ENCODE measurements around the gene PRKCA. TPM values are rescaled to one million over a fixed set of nuclear protein-coding genes. Genes with fewer than 3 reads are reported as not detected.

Gene PRKCA
- total RNA-seq, 2 donors from 2014 or later, result 8.3 to 26.5 TPM

DNA sequence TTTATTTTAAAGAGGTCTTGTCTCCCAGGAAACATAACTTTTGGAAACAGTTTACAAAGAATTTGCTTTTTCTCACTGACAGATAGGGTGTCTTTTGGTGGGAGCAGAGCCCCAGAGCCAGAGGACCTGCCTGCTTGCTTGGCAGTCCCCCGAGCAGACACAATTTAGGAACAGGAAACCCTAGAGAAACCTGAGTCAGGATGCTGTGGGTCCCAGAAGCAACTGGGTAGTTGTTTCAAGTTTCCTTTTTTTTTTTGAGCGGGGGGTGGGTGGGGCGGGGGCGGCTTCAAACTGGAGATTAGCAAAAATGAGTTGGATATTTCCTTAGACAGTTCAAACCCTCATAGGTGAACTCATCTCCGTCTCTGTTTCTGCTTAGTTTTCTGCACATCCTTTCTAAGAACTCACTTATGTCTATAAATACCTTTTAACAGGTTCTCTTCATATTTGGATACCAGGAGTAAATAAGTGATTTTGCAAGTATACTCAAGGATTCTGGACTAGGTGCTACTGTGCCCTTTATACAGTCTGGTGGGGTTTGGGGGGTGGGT is 135.1 kb downstream of the PRKCA start:
- Histone ChIP-seq H3K27me3 (replicated peaks; ENCODE audit: insufficient read depth) (no peaks in the 10 kb centered on the region), H3K27ac (no peak overlapping the region), H3K36me3 (no peaks in the 10 kb centered on the region), H3K4me3 (no peak overlapping the region), H3K9me3 (no peaks in the 10 kb centered on the region), H3K4me1 (replicated peaks) (no peaks in the 10 kb centered on the region)
- intact Hi-C loops (cut with DNase I), result no loop called here
- WGBS, result 63% methylated on average over 5 of the region's 5 CpGs
- no peak for TF ChIP-seq POLR2A (IDR thresholded peaks at IDR 0.05)
- no peak for TF ChIP-seq POLR2AphosphoS5 (IDR thresholded peaks at IDR 0.05)
- TF ChIP-seq, protein P1, sequence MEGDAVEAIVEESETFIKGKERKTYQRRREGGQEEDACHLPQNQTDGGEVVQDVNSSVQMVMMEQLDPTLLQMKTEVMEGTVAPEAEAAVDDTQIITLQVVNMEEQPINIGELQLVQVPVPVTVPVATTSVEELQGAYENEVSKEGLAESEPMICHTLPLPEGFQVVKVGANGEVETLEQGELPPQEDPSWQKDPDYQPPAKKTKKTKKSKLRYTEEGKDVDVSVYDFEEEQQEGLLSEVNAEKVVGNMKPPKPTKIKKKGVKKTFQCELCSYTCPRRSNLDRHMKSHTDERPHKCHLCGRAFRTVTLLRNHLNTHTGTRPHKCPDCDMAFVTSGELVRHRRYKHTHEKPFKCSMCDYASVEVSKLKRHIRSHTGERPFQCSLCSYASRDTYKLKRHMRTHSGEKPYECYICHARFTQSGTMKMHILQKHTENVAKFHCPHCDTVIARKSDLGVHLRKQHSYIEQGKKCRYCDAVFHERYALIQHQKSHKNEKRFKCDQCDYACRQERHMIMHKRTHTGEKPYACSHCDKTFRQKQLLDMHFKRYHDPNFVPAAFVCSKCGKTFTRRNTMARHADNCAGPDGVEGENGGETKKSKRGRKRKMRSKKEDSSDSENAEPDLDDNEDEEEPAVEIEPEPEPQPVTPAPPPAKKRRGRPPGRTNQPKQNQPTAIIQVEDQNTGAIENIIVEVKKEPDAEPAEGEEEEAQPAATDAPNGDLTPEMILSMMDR (IDR thresholded peaks at IDR 0.05), result no peak
- no peak for DNase-seq (ENCODE audit: low spot score)

DNA sequence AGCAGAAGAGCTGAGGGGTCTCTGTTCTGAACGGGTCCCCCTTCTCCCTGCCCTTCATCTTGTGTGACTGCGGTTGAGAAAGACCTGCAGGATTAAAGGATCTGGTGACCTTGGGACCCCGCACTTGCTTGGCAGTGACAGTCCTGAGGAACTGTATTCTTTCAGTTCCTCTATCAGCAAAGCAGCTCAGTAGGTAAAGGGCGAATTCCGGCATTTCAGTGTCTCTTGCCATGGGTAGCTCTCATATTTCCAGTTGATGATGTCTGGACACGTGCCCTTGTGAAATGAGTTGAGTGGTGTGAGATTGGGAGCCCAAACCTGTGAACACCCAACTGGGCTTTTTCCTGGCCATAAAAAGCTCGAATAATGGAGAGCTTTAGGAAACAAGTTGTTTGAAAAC is 135.7 kb downstream of the PRKCA start:
- WGBS, result 77% methylated on average over 7 of the region's 7 CpGs
- Histone ChIP-seq H3K27ac (no peak overlapping the region), H3K27me3 (replicated peaks; ENCODE audit: insufficient read depth) (no peaks in the 10 kb centered on the region), H3K4me1 (replicated peaks) (no peaks in the 10 kb centered on the region), H3K9me3 (no peaks in the 10 kb centered on the region), H3K36me3 (no peaks in the 10 kb centered on the region), H3K4me3 (no peak overlapping the region)
- TF ChIP-seq POLR2A (IDR thresholded peaks at IDR 0.05) (no peak), POLR2AphosphoS5 (IDR thresholded peaks at IDR 0.05) (no peak)
- TF ChIP-seq, protein P1 (IDR thresholded peaks at IDR 0.05), result no peak
- intact Hi-C loops (cut with DNase I), result no loop called here
- DNase-seq (ENCODE audit: low spot score), result no peak

DNA sequence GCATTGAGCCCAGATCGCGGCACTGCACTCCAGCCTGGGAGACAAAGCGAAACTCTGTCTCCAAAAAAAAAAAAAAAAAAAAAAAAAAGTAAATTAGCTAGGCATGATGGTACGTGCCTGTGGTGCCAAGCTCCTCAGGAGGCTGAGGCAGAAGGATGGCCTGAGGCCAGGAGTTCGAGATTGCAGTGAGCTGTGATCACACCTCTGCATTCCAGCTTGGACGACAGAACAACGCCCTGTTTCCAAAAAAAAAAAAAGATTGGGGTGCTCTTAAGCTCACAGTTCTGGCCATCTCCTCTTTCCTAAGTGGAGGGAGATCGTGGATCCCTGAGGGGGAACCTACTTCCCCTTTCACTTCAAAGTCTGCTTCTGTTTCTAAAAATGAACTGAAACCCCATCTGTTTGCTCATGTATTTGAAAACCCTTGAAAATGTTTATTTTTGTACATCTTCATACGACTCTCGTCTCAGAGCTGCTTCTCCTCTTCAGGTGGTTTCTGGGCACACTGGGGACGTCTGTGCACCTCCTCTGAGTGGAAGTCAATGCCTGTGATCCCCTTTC is 138.8 kb downstream of the PRKCA start:
- Histone ChIP-seq H3K27me3 (replicated peaks; ENCODE audit: insufficient read depth) (no peaks in the 10 kb centered on the region), H3K4me1 (replicated peaks) (no peaks in the 10 kb centered on the region), H3K27ac (no peak overlapping the region), H3K9me3 (no peaks in the 10 kb centered on the region), H3K36me3 (no peaks in the 10 kb centered on the region), H3K4me3 (no peak overlapping the region)
- 34% methylated on average over 11 of the region's 11 CpGs for WGBS
- DNase-seq (ENCODE audit: low spot score), result no peak
- intact Hi-C loops (cut with DNase I), result no loop called here
- TF ChIP-seq POLR2AphosphoS5 (IDR thresholded peaks at IDR 0.05), result no peak

DNA sequence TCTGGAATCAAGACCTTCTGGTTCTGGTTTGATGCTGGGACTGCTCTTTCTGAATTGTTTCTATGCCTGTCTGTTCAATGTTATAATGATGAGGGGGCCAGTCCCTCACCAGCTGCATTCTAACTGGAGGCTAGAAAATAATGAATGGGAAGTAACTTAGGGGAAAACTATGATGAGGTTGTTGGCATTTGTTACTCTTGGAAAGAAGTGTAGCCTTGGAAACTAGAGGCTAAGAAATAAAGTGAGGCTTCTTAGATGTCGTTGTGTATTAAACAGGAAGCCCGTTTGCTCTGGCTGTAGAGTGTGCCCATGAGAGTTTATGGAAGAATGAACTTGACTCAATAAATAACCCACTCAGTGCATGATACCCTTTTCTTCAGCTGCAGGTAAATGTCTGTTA is 140.8 kb downstream of the PRKCA start:
- DNase-seq (ENCODE audit: low spot score), result no peak
- Histone ChIP-seq H3K4me3 (no peak overlapping the region), H3K27ac (no peak overlapping the region), H3K9me3 (no peaks in the 10 kb centered on the region), H3K27me3 (replicated peaks; ENCODE audit: insufficient read depth) (no peaks in the 10 kb centered on the region), H3K4me1 (replicated peaks) (no peaks in the 10 kb centered on the region), H3K36me3 (no peaks in the 10 kb centered on the region)
- TF ChIP-seq POLR2AphosphoS5 (IDR thresholded peaks at IDR 0.05) (no peak), POLR2A (IDR thresholded peaks at IDR 0.05) (no peak)
- TF ChIP-seq, protein P1 (IDR thresholded peaks at IDR 0.05), result no peak
- intact Hi-C loops (cut with DNase I), result no loop called here
- 73% methylated on average over 2 of the region's 2 CpGs for WGBS

DNA sequence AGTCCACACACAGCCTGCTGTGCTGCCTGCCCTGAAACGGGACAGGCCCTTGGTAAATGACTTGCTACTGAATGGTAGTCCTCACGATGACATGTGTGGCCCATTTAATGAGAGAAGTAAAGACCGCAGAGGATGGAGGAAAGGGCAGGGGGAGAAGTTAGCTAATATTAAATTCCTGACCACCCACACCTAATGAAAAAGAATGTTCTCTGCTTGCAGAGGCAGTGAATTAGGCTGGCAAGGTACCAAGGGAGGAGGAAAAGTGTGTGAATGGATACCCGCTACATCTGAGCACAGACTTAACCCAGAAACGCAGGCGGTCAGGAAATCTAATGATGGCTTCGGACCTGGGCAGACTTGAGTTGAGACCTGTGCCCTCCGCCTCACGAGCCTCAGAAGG is 141.2 kb downstream of the PRKCA start:
- intact Hi-C loops (cut with DNase I), result no loop called here
- H3K4me3 ChIP-seq, result no peak overlapping the region
- no peaks in the 10 kb centered on the region for H3K36me3 ChIP-seq
- H3K4me1 ChIP-seq (replicated peaks), result no peaks in the 10 kb centered on the region
- TF ChIP-seq, protein P1 (IDR thresholded peaks at IDR 0.05), result no peak
- TF ChIP-seq POLR2AphosphoS5 (IDR thresholded peaks at IDR 0.05), result no peak
- TF ChIP-seq POLR2A (IDR thresholded peaks at IDR 0.05), result no peak
- H3K27me3 ChIP-seq (replicated peaks; ENCODE audit: insufficient read depth), result no peaks in the 10 kb centered on the region
- no peaks in the 10 kb centered on the region for H3K9me3 ChIP-seq
- H3K27ac ChIP-seq, result no peak overlapping the region
- DNase-seq (ENCODE audit: low spot score), result no peak
- WGBS, result 48% methylated on average over 9 of the region's 9 CpGs

All from prostate gland (tissue), 2 donors.